WTC11 (cell line): ENCODE measurements around the gene COL27A1.

Experiments used
- ESRRA ChIP-seq: sonication (generic); formaldehyde crosslinking; IDR thresholded peaks from 2 replicates; pipeline ENCODE4 v1.8.1; 2022; ENCODE audit warnings: mild to moderate bottlenecking, missing genetic modification reagents, borderline replicate concordance
- ETV6 ChIP-seq: sonication (generic); formaldehyde crosslinking; IDR thresholded peaks from 2 replicates; pipeline ENCODE4 v1.8.1; 2022; ENCODE audit warnings: mild to moderate bottlenecking, missing genetic modification reagents
- FOXJ3 ChIP-seq: sonication (generic); formaldehyde crosslinking; IDR thresholded peaks from 2 replicates; pipeline ENCODE4 v1.9.0; 2021; ENCODE audit warnings: missing genetic modification reagents, mild to moderate bottlenecking, borderline replicate concordance
- IRF2 ChIP-seq: sonication (generic); formaldehyde crosslinking; IDR thresholded peaks from 2 replicates; pipeline ENCODE4 v1.8.0; 2022; ENCODE audit warnings: low read depth, missing genetic modification reagents, borderline replicate concordance
- MXD4 ChIP-seq: fragments of 250-450 bp; sonication (Bioruptor Pico); IDR thresholded peaks from 2 replicates; pipeline ENCODE4 v1.8.0; 2021; ENCODE audit warnings: mild to moderate bottlenecking, moderate library complexity, borderline replicate concordance
- NFYB ChIP-seq: sonication (generic); formaldehyde crosslinking; conservative IDR thresholded peaks from 2 replicates; pipeline ENCODE4 v1.8.0; 2022; ENCODE audit warnings: low read depth, missing genetic modification reagents
- TF ChIP-seq, protein P1 (sequence below): sonication (generic); formaldehyde crosslinking; IDR thresholded peaks from 2 replicates; pipeline ENCODE4 v1.8.0; 2022; ENCODE audit warnings: missing genetic modification reagents
- TF ChIP-seq, protein P2 (sequence below): sonication (generic); formaldehyde crosslinking; IDR thresholded peaks from 2 replicates; pipeline ENCODE4 v1.8.1; 2022; ENCODE audit warnings: low read depth, mild to moderate bottlenecking, moderate library complexity, missing genetic modification reagents, borderline replicate concordance
- TF ChIP-seq, protein P3 (sequence below): fragments of 200-600 bp; IDR thresholded peaks from 2 replicates; pipeline ENCODE4 v1.8.0; 2022; ENCODE audit warnings: antibody characterized with exemption

DNA sequence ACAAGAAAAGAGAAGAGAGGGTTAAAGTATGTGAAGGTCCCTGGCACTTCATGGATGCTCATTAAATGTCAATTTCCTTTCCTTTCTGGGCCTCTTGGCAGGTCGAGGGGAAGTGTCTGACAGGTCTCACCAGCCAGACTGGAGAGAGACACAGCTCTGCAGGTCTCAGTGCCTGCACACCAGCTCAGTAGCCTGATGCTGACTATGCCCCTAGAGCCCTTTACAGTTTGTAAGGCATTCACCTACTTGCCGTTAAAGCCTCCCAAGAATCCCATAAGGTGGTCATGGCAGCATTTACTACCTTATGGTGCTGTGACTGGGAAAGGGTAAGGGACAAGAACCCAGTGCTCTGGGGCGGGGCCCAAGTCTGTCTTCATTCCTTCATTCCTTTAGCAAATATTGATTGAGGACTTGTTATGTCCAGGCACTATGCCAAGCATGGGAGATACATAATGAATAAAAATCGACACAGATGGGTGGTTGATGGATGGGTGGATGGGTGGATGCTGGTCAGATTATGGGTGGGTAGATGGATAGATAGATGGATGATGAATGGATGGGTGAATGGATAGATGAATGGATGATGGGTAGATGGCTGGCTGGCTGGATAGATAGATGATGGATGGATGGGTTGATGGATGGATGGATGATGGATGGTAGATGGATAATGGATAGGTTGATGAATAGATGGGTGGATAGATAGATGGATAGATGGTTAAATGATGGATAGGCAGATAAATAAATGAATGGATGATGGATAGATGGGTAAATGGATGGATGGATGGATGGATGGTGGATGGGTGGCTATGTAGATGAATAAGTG lies 34.9 kb upstream of the COL27A1 start:
- no peak for TF ChIP-seq ESRRA
- TF ChIP-seq, protein P1, sequence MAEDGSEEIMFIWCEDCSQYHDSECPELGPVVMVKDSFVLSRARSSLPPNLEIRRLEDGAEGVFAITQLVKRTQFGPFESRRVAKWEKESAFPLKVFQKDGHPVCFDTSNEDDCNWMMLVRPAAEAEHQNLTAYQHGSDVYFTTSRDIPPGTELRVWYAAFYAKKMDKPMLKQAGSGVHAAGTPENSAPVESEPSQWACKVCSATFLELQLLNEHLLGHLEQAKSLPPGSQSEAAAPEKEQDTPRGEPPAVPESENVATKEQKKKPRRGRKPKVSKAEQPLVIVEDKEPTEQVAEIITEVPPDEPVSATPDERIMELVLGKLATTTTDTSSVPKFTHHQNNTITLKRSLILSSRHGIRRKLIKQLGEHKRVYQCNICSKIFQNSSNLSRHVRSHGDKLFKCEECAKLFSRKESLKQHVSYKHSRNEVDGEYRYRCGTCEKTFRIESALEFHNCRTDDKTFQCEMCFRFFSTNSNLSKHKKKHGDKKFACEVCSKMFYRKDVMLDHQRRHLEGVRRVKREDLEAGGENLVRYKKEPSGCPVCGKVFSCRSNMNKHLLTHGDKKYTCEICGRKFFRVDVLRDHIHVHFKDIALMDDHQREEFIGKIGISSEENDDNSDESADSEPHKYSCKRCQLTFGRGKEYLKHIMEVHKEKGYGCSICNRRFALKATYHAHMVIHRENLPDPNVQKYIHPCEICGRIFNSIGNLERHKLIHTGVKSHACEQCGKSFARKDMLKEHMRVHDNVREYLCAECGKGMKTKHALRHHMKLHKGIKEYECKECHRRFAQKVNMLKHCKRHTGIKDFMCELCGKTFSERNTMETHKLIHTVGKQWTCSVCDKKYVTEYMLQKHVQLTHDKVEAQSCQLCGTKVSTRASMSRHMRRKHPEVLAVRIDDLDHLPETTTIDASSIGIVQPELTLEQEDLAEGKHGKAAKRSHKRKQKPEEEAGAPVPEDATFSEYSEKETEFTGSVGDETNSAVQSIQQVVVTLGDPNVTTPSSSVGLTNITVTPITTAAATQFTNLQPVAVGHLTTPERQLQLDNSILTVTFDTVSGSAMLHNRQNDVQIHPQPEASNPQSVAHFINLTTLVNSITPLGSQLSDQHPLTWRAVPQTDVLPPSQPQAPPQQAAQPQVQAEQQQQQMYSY (CRISPR knock-in tag), result no peak
- TF ChIP-seq ETV6 (CRISPR knock-in tag), result no peak
- TF ChIP-seq, protein P2, sequence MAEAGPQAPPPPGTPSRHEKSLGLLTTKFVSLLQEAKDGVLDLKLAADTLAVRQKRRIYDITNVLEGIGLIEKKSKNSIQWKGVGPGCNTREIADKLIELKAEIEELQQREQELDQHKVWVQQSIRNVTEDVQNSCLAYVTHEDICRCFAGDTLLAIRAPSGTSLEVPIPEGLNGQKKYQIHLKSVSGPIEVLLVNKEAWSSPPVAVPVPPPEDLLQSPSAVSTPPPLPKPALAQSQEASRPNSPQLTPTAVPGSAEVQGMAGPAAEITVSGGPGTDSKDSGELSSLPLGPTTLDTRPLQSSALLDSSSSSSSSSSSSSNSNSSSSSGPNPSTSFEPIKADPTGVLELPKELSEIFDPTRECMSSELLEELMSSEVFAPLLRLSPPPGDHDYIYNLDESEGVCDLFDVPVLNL (CRISPR knock-in tag), result no peak
- no peak for TF ChIP-seq FOXJ3 (CRISPR knock-in tag)
- no peak for TF ChIP-seq IRF2 (CRISPR knock-in tag)
- TF ChIP-seq, protein P3, sequence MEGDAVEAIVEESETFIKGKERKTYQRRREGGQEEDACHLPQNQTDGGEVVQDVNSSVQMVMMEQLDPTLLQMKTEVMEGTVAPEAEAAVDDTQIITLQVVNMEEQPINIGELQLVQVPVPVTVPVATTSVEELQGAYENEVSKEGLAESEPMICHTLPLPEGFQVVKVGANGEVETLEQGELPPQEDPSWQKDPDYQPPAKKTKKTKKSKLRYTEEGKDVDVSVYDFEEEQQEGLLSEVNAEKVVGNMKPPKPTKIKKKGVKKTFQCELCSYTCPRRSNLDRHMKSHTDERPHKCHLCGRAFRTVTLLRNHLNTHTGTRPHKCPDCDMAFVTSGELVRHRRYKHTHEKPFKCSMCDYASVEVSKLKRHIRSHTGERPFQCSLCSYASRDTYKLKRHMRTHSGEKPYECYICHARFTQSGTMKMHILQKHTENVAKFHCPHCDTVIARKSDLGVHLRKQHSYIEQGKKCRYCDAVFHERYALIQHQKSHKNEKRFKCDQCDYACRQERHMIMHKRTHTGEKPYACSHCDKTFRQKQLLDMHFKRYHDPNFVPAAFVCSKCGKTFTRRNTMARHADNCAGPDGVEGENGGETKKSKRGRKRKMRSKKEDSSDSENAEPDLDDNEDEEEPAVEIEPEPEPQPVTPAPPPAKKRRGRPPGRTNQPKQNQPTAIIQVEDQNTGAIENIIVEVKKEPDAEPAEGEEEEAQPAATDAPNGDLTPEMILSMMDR, result no peak
- TF ChIP-seq MXD4 (CRISPR knock-in tag), result no peak
- no peak for TF ChIP-seq NFYB (CRISPR knock-in tag)
